GM19240 (cell line): ENCODE measurements around the gene APOBEC4.
"Not testable (repeated sequence)": the region's sequence is repeated elsewhere in the genome, so short reads cannot be mapped to it uniquely, and the experiment has no call there.

Experiments used
- DNase-seq: peaks from one replicate; pipeline ENCODE4 v3.0.0; 2011; ENCODE audit warnings: low spot score; ENCODE audit not compliant: insufficient read length

The APOBEC4 gene, protein sequence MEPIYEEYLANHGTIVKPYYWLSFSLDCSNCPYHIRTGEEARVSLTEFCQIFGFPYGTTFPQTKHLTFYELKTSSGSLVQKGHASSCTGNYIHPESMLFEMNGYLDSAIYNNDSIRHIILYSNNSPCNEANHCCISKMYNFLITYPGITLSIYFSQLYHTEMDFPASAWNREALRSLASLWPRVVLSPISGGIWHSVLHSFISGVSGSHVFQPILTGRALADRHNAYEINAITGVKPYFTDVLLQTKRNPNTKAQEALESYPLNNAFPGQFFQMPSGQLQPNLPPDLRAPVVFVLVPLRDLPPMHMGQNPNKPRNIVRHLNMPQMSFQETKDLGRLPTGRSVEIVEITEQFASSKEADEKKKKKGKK

DNA sequence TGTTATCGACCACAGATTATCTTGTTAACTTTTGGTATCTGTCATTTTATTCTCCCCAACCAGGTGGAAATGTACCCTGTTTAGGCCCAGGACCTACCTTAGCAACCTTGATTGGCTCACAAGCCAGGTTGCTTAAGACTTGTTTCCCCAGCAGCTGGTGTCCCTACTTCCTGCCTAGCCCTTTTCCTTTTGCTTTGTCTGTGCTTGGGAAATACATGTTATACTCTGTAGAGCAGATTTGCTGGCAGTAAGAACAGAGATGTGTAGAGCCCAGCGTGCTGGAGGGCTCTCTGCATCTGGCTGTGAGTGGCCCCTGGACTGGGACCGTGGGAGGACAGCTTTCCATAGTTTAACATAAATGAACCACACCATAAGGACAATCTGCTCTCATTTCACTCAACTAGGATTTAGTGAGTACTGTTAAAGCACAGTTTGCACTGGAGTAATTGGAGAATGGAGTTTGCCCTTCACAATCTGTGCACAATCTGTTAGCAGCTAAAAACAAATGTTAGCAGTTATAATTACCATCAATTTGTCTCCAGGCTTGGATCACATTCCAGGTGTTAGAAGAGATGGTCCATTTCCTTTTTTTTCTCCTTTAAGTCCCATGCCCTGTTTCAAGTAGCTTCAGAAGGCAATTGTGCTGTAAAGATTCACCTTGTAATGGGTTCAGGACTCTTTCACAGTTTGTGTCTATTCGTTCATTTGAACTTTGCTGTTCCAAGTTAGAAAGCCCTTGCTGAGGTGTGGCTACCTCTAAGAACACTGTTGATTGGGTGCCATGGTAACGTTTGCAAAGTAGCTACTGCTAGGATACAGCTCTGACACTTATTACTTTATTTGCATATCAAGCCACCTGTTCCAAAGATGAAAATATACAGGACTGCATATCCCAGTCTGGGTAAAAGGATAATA is at the start of gene APOBEC4:
TSS of gene APOBEC4 (minus strand) at position 770 of the 915 bp plus-strand sequence. CDS start 4,535 bp downstream, outside the sequence.
- no peak for DNase-seq

DNA sequence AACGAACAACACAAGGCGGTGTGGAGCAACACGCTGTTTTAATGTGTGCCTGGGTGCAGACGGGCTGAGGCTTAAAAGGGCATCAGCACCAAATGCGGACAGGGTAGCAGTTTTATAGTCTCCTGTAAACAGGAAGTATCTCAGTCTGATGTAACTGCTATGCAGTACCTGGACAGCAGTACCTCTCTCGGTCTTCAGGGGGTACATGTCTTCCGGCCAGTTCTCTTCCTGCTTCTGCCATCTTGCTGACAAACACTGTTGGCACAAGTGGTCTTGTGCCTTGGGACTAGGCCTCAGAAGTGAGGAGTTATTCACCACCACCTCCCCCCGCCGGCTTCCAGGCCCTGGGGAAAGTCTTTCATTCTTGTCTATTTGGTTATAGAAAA is 49.7 kb upstream of the APOBEC4 start:
- DNase-seq: no peak

DNA sequence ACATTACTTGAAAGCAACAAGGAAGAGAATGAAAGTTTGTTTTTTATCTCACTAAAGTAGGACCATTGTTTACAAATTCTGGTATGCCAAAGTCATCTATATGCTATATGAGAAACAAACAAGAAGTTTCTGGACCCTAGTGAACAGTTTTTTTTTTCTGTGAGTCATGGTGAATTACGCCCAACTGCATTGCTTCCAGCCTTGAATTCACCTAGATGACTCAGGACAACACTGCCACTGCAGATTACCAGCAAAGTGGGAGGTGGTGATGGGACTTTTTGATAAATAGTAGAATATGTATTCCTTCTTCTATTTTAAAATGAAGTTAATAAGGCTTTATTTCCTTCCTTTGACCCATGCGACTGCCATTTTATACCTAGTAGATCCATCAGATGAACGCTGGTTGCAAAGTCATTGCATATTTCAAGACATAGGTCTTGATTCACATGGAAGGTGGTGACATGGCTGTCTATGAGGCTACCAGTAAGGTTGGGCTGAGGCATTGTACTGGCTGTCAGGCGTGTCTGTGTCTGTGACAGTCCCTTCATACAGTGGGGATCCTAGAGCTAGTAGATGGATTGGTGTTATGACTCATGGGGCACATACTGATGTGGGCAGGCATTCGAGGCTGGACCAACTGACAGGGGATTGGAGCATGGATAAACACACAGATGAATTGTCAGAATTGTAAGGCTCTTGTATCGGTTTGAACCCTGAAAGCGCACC is 49.1 kb upstream of the APOBEC4 start:
- no peak for DNase-seq

DNA sequence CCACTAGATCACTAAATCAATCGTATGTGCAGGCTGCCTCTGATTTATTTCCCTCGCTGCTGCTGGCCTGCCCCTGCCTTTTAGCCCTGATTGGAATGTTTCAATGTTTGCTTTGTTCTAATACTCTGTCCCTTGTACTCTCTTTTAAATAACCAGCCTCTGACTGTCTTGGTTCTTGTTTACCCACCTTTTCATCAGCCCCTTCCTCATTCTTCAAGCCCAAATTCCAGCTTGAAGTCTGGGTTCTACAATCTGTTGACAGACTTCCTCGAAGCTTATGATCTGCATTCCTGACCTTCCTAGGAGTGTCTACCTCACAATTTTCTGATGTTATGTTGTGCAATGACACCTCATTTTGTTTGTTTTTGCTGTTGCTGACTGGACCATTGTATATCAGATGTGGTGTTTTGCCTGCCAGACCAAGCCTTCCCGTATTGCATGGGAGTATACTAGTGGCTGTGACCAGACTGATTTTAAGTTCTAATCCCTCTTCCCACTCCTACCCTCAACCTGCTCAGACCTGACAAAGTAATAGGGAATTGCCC is 46.6 kb upstream of the APOBEC4 start:
- DNase-seq: no peak

DNA sequence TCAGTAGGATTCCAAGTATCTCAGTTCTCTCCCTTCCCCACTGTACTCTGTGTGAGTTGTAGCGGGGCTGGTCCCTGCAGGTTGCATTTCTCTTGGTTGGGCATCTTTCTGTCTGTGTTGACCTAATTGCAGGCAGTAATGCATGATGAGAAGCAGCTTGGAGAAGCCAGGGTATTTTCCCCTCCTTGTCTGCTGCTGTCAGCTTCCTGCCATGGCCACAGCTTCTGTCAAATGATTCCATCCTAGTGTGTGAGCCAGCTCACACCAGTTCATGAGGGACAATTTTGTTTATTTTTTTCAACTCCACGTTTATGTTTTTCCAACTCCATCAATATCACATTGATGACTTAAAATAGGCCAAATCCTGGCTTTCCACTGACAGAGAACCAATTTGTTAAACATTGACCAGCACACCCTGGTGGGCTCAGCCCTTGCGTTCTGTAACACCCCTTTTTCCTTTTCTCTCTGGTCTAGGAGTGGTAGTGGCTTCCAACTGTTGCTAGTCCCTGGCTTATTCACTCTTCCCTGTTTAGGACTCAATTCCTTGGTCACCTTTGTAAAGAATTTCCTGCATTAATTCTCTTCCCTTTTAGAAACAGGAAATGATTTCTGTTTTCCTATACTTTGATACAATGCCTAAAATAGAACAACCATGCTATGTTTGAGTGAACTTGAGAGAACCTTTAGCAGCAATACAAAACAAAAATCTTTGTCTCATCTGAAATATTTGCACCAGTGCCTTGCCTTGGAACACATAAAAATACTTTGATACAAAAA is 44.9 kb upstream of the APOBEC4 start:
- no peak for DNase-seq

DNA sequence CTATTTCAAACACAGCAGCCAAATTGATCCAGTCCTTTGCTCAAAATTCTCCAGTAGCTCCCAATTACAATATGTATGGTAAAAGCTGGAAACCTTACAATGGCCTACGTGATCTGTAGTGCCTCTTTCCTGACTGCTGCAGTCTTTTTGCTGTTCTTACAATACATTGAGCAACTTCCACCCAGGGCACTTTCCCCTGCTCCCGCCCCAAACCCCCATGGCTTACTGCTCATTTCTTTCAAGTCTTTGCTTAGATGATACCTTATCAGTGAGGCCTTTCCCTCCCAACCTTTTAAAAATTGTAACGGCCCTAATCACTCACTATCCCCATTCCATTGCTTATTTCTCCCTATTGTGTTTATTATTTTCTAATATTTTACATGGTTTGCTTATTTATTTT is 43.9 kb upstream of the APOBEC4 start:
- no peak for DNase-seq

DNA sequence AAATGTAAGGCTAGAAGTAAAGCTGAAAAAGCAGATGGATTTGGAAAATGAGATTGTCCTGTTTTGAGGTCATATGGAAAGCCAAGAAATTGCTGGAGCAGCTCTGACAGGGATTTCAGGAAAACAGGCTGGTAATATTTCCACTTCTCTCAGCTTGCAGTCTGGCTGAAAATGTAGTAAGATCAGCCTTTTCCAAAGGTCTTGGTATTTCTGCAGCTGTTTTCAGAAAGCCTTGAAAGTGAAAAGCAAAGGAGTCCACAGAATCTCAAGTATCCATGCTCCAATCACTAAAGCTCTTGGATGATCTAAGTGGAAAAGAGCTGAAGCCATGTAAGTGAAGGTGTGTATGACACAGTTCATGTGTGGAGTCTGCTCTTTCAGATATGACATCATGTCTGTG is 41.6 kb upstream of the APOBEC4 start:
- no peak for DNase-seq

DNA sequence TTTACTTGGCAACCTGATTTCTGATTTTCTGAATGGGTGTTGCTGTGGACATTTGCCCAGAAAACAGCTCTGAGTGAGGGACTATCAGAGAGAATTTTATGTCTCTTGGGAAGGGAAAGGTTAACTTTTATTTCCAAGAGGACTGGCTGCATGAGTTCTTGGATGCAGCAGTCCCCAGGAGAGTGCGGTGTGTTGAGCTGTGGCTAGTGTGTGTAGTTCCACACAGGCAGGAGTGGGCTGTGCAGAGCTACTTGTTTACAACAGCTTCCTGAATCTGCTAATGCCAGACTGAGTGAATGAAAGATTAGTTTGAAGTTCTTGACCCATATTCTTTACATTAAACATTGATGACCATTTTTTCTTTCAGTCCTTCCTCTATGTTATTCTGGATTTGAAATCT is 41.0 kb upstream of the APOBEC4 start:
- DNase-seq: no peak

DNA sequence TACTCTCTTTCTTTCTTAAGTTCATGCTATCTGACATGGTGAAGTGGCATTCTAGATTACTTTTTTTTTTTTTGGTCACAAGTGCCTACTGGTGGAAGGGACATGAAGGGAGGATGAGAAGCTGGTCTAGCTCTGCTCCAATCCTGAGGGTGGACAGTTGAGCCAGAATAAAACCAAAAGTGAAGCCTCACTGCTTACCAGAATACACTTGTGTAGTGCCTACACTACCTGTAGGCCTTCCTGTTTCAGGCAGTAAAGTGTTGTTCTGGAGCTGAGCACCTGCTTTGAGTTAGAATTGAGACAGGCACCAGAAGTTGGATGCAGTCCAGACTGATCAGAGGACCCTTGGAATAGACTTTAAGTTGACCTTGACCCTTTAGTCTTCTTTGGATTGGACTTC is 40.4 kb upstream of the APOBEC4 start:
- peak; percentile 9 for DNase-seq

DNA sequence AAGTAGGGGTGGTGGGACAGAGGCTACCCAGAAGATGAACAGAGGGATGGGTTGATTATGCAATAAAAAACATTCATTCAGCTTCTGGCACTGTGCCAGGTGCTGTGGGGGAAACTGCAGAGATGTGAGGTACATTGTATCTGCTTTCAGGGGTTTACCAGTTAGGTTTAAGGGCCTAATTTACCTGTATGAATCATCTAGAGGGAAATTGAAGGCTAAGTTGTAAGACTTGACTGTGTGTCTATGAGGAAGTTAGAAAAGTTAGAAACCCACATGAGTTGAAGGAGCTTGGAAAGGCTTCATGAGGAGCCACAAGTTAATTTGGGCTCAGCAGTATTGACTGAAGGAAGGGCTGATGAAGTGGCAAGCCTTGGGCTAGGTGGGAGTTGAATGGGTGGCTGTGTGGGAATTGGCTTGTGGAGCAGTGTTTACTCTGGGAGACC is 36.7 kb upstream of the APOBEC4 start:
- DNase-seq: no peak

DNA sequence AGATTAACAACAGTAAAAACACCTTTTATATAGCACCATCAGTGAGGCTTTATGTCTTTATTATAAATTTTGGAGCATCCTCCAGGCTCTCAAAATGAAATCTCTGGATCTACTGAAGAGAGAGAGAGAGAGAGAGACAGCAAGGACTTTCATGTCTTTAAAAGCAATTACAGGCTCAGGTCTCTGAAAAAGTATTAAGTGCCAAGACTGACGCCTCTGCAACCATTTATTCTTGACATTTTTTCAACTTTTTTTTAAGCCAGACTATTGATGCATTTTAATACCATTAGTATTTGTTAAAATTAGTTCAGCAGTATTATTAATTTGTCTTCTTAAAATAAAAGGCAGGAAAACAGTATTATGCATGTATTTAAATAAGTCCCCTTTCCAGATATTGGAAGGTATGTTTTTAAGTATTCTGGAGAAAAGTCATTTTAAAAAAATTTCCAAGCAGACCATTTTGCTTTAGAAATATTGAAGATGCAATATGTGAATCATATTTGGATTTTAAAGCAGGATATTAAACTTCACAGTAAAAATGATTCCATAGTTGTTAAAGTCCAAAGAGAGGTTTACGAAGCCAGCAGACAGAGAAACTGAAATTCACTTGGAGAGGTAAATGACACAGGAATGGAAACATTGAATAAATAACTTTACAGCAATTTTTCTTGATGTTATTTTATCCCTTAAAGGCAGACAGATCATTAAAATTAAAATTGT is 35.4 kb upstream of the APOBEC4 start:
- DNase-seq: no peak

DNA sequence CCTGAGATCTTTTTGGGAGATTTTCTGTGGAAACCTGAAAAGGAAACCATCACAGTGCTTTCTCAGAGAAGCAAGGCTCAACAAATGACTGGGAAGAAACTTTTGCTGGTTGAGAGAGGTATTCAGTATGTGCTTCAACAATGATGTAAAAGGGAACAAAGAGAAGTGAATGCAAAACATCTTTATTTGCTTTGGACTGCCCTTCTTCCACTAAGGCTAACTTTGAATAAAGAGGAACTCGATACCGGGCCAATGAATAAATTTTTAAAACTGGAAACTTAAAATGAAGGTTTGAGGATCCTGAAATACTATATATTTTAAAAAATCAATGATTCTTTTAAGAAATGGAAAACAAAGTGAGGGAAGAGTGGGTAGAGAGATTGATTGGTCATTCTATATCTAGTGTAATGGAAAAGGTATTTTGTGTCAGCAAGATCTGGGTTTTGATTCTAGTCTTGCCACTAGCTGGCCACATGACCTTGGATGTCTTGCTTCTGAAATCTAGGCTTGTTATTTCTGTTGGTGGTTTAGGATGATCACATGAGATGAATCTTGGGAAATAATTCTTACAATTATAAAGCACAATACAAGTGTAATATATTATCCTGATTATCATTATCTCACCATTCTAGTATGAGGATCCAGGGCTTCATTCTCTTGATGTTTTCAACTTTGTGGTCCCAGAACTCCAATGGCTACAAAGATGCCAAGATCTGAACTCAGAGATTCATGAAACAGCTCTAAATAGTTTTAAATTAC is 34.6 kb upstream of the APOBEC4 start:
- DNase-seq: no peak

DNA sequence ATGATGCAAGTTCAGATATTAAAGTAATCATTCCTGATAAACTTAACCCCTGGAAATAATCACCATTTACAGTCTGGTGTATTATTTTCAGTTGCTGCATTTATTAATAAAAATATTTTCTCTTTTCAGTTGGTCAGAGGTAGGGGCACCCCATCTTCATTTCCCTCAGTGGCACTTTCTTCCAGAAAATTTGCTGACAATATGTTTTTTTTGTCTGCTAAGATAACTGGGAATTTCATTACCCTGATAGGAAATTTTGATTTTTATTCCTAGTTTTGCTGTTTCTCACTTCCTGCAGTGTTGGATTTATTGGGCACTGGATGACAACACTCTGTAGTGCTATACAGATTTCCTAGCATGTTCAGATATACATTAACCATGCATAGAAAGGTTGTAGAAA is 33.1 kb upstream of the APOBEC4 start:
- no peak for DNase-seq

DNA sequence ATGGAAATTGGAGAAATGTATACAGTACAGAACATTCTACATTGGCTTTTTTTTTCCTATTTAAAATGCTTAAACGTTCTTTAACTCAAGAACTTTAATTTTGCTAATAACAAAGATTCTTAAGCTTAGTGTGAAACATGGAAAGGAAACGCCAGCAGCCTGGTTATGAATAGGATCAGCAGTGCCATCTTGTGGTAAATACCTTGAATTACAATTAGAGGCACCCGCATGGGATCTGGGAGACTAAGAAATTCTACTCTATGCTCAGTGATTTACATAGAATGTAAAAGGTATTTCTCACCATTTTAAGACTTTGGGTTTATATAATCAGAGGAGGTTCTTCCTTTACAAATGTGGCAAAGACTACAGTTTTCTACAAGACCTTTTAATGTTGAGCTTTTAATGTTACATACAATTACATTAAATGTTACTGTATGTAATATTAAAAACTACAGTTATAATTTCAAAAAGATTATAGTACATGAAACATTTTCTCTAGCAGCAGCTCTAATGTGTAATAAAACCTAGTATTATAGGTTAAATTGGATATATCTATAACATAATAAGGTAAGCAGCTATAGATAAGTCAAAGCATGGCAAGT is 32.1 kb upstream of the APOBEC4 start:
- DNase-seq: peak; percentile 13

DNA sequence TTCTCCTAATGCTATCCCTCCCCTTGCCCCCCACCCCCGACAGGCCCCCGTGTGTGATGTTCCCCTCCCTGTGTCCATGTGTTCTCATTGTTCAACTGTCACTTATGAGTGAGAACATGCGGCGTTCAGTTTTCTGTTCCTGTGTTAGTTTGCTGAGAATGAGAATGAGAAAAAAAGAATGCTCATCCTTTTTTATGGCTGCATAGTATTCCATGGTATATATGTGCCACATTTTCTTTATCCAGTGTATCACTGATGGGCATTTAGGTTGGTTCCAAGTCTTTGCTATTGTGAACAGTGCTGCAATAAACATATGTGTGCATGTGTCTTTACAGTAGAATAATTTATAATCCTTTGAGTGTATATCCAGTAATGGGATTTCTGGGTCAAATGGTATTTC is 26.2 kb upstream of the APOBEC4 start:
- not testable (repeated sequence) for DNase-seq

DNA sequence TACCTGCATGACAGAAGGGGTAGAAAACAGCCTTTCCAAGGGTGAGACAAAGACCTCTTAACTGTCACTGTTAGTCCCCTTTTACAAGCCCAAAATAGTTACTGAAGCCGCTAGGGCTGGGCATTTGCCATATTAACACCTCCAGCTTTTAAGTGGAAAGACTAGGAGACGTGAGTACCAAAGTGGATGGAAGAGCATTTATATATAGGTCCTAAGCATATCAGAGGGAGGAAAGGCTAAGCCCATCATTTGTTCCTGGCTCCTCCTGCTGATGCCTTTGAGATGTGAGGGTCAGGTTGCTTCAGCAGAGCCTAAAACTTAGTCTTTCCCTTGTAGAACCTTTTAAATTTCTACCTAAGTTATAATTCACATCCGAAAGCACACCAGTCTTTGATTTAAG is 25.7 kb upstream of the APOBEC4 start:
- no peak for DNase-seq

DNA sequence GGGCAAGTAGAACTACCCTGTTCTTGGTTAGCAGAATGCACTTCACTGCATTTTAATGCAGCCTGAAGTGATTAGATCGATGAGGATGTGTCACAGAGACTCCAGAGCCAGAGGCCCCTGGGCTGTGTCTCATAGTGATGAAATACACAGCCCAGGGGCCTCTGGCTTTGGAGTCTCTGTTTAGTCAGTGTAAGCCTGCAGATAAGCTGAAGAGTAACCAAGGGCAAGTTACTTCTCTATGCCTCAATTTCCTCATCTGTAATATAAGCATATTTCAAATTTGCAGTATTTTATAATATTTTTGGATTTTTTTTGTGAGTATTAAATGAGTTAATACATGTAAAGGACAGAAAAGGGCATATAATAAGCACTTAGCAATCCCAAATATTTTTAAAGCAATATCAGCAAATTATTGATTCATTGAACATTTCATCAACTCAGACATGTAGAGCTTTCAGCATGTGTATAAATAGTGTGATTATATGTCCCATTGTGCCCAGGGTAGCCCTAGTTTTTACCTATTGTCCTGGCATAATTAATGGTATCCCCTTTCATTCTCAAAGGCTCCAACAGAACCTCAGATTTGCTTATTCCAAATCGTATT is 23.6 kb upstream of the APOBEC4 start:
- no peak for DNase-seq

DNA sequence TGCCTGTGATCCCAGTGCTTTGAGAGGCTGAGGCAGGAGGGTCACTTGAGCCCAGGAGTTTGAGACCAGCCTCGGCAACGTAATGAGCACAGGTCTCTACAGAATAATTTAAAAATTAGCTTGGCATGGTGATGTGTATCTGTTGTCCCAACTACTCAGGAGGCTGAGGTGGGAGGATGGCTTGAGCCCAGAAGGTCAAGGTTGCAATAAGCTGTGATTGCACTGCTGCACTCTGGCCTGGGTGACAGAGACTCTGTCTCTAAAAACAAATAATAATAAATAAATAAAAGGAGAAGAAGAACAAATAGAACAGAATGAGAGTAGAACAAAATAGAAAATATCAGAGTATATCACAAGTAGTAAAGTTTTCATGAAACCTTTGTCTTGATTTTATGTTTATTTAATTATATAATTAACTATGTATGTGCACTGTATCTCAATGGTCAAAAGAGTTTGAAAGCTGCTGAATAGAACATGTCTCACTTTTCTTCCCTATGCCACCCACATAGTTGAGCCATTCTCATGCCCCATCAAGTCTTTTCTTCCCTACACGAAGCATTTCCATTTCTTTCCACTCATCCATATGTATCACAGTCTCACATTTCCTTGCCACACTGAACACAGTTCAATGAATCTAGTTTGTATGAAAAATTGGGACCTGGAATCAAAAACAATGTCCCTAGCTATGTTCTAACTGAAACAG is 22.9 kb upstream of the APOBEC4 start:
- DNase-seq: no peak
